GM10847 (cell line): ENCODE data around the gene LRPAP1.

Experiments
- POLR2A ChIP-seq: IDR thresholded peaks from 2 replicates; pipeline ENCODE4 v1.6.1; 2011; ENCODE audit not compliant: insufficient read length; ENCODE audit errors: extremely low read depth

The LRPAP1 gene

DNA sequence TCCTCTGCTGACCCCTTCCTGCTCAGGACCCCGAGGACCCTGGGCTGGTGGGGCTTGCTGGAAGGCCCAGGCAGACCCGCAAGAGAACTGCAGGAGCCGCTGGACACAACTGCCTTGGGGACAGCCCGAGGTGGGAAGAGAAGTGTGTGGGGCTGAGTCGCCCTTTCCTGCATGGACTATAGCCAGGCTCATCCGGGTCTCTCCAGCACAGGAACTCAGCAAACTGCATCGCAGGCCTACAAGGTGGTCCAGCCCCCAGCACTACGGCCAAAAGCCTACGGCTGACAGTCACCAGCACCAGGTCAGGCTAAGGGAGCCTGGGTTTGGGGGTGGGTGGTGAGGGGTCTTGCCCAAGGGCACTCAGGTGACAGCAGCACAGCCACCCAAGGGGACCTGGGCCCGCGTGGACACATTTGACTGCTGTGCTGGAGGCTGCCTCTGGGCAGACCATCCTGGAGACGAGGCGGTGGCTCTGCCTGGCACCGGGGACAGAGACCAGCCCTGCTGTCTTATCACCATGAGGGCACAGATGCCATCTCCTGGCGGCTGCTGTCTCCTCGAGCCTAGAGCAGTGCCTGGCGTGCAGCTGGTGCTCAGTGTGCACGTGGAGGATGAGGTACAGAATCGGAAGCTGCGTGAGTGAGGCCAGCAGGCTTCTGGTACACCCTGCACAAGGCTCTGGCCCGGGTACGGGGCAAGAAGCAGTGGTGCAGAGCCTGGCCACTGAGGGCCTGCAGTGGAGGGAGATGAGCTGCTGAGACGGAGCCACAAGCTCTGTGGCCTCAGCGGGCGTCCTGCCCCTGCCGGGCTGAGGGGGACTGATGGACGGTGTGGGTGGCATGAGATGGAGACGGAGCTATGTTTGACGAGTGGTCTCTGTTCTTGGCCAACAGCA lies 15.1 kb downstream of the LRPAP1 start:
- TF ChIP-seq POLR2A: no peak

DNA sequence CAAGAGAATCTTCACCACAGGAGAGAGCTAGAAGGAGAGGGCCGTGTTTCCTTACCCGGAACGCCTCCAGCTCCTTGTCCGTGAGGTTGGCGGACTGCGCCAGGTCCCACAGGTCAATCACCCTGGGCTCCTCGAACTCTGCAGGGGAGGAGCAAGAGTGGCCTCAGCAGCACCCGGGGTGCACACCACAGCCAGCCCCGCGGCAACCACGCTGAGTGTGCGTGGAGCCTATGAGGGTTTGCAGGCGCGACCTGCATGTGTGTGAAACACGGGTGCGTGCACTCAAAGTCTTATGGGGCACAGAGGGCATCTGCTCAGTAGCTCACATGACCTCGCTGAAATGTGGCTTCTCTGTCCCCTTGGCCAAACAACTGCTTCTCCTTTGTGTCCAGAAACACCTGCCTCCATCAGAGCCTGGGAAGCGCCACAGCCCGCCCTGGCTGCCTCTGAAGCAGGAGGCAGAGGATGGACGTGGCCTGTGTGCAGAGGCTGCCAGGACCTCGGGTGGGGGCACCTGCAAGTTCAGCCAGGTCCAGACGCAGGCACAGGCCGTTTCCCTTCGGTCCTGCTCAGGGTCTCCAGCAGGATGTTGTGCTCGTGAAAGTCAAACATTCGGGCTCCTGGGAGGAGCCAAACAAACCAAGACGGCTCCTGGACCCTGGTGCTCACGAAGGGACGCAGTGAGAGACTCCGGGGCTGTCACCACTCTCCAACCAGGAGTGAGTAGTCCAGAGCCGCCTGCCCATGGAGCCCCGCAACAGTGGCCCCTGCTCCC lies 16.0 kb downstream of the LRPAP1 start:
- no peak for TF ChIP-seq POLR2A

DNA sequence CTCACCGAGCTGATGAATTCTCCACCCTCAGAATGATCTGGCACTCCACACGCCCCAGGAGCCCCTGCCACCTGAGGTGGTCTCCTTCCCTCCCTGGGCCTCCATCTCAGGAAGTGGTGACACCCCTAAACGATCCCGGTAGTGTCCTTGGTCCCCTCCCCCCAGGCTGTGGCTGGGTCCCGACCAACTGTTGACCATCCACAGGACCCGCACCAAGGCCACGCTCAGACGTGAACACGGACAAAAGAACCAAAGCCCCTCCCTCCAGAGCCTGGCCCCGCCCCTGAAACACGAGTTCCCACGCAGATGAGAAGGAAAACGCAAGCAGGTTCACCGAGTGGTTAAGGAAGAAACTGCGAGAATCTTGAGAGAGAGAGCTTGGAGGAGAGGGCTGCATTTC lies 16.6 kb downstream of the LRPAP1 start:
- no peak for TF ChIP-seq POLR2A

DNA sequence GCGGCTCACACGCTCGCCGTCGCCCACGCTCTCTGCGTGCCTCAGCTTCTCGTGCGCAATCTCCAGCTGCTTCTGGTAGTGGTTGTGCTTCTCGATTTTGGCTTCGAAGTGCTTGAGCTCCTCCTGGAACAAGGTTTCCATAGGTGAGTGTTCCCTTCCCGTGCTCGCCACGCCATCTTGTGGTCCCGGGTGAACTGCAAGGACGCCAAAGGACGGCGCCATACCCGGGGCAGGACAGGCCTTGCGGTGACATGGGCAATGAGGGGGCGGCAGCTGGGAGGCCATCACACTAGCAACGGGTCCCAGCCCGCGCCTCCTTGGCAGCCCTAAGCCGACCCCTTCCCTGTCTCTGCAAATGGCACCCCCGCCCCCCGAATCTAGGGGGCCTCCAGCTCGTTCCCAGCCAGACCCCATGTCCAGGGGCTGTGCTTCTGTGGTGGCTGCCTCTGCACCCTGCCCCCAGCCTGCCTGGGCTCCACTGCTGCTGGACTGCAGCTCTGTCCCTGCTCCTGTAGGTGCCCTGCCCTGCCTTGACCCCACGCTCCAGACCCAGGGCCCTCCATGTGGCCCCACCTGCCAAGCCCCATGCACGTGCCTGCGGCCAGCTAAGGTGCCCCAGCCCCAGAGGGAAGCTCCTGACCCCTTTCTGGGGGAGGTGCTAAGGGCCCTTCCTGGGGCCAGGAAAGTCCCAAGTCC lies 17.3 kb downstream of the LRPAP1 start:
- TF ChIP-seq POLR2A: no peak

GRCh38 chr4:3514221-3514780 lies 17.9 kb downstream of the LRPAP1 start:
- no peak for TF ChIP-seq POLR2A

DNA sequence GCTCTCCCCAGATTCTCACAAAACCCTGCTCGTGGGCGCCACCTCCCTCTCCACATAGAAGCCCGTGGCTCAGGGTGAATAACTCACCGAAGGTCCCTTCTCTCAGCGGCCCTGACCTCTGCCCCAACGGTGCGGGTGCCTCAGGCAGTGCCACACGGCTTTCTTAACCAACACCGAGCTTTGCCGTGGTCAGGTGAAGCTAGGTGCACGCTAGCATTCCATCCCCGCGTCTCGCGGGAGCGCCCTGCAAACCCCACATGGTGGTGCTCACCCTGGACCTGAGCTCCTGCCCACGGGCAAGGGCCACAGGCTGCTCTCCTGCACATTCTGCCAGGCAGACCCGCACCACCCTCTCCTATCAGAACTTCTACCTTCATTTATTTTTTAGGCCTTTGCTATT lies 18.4 kb downstream of the LRPAP1 start:
- no peak for TF ChIP-seq POLR2A

DNA sequence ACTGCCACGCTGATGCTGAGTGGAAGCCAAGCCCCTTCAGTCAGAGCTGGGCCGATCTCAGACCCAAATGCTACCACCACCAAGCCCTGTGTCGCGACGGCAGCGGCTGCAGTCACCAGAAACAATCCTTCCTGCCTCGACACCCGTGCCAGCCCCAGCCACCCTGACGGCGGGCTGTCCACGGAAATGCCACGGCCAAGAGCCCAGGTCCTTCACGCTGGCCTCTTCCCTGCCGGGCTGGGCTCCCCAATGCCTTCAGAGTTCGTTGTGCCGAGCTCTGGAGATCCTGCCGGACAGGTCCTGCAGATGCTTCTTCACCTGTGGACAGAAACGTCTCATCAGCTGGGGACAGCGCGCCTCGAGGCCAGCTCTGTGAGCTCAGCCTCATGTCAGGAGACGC lies 19.5 kb downstream of the LRPAP1 start:
- TF ChIP-seq POLR2A: no peak

DNA sequence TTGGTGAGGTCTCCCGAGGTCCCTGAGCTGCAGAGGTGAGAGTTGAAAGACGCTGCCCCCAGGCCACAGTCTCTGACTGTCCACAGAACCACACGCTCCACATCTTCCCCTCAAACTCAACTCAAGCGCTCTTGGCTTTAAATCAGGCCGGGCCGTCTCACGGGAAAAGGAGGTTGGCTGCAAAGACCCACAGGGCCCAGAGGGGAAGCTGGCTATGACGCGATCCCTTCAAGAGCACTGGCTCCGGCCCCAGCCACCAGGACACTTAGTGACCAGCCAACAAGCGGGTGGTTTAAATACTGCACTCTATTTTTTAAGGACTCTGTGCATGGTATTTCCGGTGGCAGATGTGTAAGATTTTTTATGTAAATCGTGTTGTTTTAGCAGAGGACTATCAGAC lies 19.9 kb downstream of the LRPAP1 start:
- no peak for TF ChIP-seq POLR2A

DNA sequence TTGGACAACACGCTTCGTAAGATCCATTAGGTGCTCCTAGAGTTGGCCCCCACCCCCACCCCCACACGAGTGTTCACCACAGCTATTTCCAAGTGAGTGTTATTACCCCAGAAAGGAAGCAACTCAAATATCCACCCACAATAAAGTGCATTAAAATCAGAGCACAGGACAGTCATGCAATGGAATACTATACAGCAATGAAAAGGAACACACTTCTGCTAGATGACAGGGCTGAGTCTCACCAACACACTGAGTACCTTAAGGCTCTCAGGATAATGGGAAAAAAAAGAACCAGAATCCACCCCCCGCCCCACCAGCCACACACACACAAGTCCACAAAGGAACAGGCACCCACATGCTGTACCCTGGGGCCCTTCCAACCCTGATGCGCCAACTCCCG lies 21.0 kb downstream of the LRPAP1 start:
- TF ChIP-seq POLR2A: no peak

- no peak for TF ChIP-seq POLR2A
Observed at GRCh38 chr4:3510481-3510880, 21.7 kb downstream of the LRPAP1 start.

DNA sequence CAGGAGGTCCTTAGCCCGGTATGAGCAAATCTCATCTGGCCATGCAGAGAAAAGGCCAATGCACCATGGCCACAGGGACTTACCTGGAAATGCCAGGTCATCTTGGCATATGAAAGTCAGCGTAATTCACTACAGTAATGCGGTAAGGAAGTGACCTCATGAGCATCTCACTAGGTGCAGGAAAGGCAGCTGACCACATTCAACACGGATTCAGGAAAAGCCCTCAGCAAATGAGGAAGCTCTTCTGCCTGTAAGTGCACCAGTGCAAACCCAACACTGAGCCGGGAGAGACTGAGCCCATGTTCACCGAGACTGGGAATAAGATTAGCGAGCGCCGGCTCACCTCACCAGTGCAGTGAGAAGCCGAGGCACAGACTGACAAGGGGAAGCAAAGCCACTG lies 23.7 kb downstream of the LRPAP1 start:
- TF ChIP-seq POLR2A: no peak

DNA sequence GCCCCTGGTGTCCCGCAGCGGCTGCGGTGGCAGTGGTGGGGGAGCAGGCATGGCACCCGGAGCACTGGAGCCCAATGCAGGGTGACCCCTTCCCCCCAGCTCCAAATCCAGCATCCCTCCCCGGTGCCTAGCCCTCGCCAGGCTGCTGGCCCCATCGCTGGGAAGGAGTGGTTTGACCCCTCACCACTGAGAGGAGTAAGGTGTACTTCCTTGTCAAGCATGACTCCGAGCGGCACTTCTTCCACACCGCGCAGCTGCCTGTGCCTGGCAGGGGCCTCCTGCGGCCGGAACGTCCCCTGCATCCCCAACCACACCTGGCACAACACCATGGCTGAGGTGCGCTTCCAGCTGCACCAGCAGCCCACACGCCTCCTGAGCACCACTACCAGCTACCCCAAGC lies 27.0 kb downstream of the LRPAP1 start:
- TF ChIP-seq POLR2A: no peak

- no peak for TF ChIP-seq POLR2A
Observed at GRCh38 chr4:3502941-3503936, 29.0 kb downstream of the LRPAP1 start.

DNA sequence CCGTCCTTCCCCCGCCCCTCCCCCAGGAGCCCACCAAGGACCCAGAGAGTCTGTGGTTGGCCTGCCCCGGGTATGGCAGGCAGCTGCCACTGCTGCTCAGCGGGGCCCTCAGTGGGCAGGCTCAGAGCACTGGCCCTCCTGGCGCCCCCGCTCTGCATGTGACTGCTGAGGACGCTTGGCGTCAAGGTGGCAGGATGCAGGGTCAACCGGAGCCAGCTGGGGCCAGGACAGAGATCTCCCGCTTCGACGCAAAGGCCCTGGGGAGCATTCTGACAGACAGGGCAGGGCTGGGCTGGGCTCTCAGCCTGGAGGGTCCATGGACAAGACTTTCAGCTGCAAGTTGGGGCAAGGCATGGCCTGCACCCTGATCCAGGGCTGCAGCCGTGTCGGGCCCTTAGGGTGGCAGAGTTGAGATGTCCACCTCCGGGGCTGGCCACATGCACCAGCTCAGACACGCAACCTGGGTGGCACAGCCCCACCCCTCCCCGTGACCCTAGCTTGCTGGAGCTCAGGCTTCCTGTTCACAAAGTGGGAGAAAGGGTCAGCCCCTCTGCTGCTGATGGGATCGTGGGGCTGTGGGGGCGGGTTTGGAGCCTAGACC lies 30.3 kb downstream of the LRPAP1 start:
- TF ChIP-seq POLR2A: no peak
